NCI-H524 treated with DMSO at 0.1 percent for 48 hours (cell line): ENCODE data around the gene HYAL3.
"Not testable (repeated sequence)": the region's sequence is repeated elsewhere in the genome, so short reads cannot be mapped to it uniquely, and the experiment has no call there.

ENCODE experiments used
- DNase-seq: peaks from one replicate; lab custom pipeline; 2025; lab: John Stamatoyannopoulos, UW

The HYAL3 gene

GRCh38 chr3:50290161-50290641 is 9.0 kb downstream of the HYAL3 start:
- DNase-seq = no peak

- DNase-seq = no peak
Measured at GRCh38 chr3:50289130-50289529, 10.1 kb downstream of the HYAL3 start.

DNA sequence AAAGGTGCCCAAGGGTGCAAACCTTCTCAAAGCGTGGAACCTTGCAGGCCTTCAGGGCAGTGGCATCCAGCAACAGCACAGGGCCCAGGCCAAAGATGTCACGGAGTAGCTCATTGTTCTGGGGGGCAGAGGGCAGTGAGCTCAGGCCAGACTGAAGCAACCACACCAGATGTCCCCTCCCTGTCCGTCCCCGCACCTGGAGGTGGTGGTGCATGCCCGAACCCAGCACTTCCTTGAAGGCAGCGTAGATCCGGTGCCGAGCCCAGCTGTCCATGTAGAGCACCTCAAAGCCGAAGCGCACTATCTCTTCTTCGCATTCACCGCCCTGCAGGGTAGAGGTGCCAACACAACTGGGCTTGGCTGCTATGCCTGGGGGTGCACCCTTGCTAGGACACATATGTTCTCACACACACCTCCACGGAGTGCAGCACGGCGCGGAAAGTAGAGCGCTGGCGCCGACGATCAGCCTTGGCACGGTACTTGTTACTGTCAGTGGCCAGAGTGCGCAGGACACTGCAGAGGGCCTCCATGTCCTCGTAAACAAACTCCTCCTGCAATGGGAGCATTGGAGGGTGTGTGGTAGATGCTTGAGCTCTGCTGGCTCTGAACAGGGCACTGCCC is 10.7 kb downstream of the HYAL3 start:
- no peak for DNase-seq

GRCh38 chr3:50287262-50287661 is 11.9 kb downstream of the HYAL3 start:
- no peak for DNase-seq

DNA sequence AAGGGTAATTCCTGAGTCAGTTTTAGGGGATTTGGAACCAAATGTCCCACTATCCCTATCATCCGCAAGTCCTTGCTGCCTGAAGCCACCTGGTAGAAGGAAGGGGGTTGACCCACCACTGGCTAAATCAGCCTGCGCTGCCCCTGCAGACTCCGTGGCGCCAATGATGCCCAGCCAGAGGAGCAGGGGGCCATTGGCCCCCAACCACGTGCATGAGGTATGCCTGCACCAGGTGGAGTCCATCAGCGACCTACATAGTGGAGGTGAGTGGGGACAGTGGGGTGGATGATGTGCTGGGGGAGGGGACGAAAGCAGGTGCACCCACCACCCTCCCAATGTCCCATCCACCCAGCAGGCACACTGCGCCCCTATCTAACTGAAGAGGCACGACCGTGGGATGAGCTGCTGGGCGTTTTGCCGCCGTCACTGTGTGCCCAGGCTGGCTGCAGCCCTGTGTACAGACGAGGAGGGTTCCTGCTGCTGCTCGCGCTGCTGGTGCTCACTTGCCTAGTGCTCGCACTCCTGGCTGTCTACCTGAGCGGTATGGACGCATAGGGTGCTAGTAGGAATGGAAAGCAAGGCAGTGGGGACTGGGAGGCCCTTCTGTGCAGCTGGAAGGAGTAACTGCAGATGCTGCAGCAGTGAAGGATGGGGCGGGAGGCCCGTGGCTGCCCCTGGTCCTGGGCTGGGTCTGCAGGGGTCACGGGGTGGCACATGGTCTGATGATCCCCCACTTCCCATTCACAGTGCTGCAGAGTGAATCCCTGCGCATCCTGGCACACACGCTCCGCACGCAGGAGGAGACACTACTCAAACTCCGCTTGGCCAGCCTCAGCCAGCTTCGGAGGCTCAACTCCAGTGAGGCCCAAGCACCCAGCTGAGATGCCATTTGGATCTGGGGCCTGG is 12.6 kb downstream of the HYAL3 start:
- DNase-seq = no peak

DNA sequence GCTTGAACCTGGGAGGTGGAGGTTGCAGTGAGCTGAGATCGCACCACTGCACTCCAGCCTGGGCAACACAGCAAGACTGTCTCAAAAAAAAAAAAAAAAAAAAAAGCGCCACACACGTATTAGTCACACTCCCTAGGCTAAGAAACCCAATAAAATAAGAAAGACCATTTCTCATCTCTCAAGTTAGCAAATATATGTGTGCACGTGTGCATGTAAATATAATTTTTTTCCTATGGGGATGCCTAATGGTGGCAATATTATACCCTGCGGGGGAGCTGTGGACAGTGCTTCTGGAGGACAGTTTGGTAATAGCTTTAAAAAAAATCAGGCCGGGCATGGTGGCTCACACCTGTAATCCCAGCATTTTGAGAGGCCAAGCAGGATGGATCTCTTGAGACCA is 15.1 kb downstream of the HYAL3 start:
- DNase-seq = not testable (repeated sequence)

DNA sequence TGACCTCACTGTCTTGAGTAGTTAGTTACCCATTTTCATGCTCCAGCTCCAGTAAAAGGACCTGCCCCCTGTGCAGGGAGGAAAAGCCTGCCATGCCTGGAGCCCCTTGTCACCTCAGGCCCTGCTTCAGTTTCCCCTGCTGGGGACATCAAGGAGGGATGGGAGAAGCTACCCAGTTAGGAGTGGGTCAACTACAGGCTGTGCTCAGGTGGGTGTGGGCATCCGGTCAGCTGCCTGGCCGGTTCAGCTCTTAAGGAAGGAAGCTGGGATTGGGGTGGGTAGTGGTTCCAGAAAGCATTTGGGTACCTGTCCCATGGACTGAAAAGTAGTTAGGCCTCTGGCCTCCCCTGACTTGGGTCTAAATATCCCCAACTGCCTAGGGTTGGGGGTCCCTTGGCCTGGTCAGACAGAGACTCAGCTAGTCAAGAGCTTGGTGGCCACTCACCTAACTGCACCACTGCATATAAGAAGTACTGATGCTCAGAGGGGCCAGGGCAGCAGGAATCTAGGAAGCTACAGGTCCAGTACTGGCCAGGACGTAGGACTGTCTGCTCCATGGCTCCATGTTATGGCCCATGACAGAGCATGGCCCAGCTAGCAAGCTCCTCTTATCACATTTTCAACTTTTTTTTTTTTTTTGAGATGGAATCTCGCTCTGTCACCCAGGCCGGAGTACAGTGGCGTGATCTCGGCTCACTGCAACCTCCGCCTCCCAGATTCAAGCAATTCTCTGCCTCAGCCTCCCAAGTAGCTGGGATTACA is 19.8 kb downstream of the HYAL3 start:
- no peak for DNase-seq

GRCh38 chr3:50278880-50279224 is 20.4 kb downstream of the HYAL3 start, which contains the start of gene LSMEM2:
LSMEM2 (plus strand) TSS chr3:50279087; CDS start chr3:50279114, 27 bp downstream.
- DNase-seq = no peak

GRCh38 chr3:50278123-50278879 is 20.9 kb downstream of the HYAL3 start:
- no peak for DNase-seq

- DNase-seq = no peak
Measured at GRCh38 chr3:50276762-50277101, 22.5 kb downstream of the HYAL3 start.

- DNase-seq = no peak
Measured at GRCh38 chr3:50275996-50276761, 23.0 kb downstream of the HYAL3 start.

GRCh38 chr3:50275141-50275995 is 23.8 kb downstream of the HYAL3 start:
- no peak for DNase-seq

GRCh38 chr3:50274371-50275104 is 24.7 kb downstream of the HYAL3 start:
- DNase-seq = no peak

DNA sequence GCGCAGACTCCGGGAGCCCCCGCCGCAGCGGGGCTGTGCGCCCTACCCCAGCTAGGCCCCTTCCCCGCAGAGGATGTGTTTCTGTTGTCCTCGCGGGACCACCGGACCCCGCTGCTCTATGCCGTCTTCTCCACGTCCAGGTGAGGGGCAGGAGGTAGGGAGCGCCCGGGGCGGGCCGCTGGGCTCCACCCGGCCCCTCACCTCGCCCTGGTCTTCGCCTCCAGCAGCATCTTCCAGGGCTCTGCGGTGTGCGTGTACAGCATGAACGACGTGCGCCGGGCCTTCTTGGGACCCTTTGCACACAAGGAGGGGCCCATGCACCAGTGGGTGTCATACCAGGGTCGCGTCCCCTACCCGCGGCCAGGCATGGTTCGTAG is 25.5 kb downstream of the HYAL3 start:
- DNase-seq = no peak

DNA sequence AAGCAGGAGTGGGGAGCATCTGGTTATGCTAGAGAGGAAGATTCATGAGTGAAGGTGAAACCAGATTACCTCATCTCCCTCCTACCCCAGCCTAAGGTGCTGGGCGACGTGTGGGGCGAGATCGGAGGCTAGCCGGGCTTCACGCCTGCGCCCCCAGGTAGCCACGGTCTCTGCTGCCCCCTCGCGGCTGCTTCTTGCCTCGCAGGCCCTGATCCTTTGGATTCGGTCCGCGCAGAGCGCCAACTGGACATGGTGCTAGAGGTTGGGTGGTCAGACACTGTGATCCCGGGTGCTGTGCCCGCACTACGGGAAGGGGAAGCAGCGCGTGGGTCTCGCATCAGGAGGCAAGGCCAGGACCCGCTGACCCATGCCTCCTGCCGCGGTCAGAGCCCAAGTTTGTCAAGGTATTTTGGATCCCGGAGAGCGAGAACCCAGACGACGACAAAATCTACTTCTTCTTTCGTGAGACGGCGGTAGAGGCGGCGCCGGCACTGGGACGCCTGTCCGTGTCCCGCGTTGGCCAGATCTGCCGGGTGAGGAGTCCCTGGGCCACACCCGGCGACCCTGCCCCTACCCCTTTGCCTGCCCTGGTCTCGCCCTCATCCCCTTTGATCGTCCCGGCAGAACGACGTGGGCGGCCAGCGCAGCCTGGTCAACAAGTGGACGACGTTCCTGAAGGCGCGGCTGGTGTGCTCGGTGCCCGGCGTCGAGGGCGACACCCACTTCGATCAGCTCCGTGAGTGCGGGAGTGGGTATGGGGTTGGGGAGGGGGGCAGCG is 26.1 kb downstream of the HYAL3 start:
- DNase-seq = no peak

GRCh38 chr3:50272538-50272910 is 26.7 kb downstream of the HYAL3 start:
- DNase-seq = not testable (repeated sequence)

DNA sequence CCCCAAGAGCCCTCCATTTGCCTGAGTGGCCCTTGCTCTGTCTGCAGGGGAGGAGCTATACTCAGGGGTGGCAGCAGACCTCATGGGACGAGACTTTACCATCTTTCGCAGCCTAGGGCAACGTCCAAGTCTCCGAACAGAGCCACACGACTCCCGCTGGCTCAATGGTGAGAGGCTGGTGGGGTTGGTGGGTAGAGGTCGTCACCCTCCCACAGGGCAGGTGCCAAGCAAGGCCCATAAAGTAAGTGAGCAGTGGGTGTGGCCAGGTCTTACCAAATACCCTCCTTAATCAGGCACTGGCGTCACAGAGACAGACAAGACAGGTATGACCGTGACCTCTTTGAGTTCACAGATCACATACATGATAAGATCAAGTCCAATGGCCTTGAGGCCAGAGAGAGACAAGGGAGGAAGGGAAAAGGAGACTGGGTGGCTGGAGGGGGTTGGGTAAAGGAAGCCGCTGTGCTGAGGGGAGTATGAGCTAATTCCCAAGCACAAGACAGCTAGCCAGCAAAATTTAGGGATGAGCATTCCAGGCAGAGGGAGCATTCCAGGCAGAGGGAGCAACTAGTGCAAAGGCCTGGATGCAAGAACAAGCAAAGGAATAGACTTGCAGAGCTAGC is 27.8 kb downstream of the HYAL3 start:
- DNase-seq = no peak
